AG04449 (cell line): ENCODE results near the gene IL13RA2.

Experiments used
- CTCF ChIA-PET: fragments of 350-600 bp; formaldehyde crosslinking; extraction: SDS; loops from one replicate; lab custom pipeline; 2021; ENCODE audit warnings: antibody characterized with exemption; lab: Yijun Ruan, JAX
- POLR2A ChIA-PET: fragments of 400-600, 350-600 bp; formaldehyde crosslinking; extraction: SDS; loops from one replicate; lab custom pipeline; 2020; ENCODE audit warnings: antibody characterized with exemption, inconsistent platforms; lab: Yijun Ruan, JAX
- DNase-seq: peaks from one replicate; pipeline ENCODE4 v3.0.0-alpha.2; 2010; ENCODE audit warnings: low read depth, low spot score
- H3K4me3 ChIP-seq: 2 replicates; pipeline ENCODE4 v1.5.1; 2011; ENCODE audit warnings: low read depth, mild to moderate bottlenecking, control low read depth, low read length
- TF ChIP-seq, protein P1 (sequence below): IDR thresholded peaks from one replicate; pipeline ENCODE4 v1.5.1; 2011; ENCODE audit warnings: mild to moderate bottlenecking, moderate library complexity, low read length, control low read depth, inconsistent platforms; ENCODE audit not compliant: insufficient read depth; ENCODE audit errors: missing control alignments

The IL13RA2 gene

DNA sequence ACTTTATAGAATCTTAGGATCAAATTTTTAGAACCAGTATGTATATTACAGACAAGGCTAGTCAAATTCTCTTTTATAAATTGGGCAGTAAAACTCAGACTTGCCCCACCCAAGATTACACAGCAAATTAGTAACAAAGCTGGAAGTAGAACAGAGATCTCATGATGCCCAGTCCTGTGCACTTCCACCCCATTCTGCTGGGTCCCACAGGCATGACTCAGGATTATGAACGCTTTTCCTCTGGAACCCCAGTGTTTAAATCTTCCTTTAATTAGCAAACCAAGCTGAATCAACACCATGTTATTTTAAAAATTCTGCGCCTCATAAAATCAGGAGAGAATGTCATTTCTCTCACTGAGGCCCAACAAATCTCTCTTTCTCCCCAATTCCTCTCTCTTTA lies 1.5 kb upstream of the IL13RA2 start:
- CTCF ChIA-PET = interaction anchor here (0.9 to 1.4 kb wide), 5 partner anchors 11 to 28 kb away, joined by 3 to 4 read pairs (median 3); no protein-coding TSS in a partner anchor
- POLR2A ChIA-PET = no interaction called here
- DNase-seq = no peak

DNA sequence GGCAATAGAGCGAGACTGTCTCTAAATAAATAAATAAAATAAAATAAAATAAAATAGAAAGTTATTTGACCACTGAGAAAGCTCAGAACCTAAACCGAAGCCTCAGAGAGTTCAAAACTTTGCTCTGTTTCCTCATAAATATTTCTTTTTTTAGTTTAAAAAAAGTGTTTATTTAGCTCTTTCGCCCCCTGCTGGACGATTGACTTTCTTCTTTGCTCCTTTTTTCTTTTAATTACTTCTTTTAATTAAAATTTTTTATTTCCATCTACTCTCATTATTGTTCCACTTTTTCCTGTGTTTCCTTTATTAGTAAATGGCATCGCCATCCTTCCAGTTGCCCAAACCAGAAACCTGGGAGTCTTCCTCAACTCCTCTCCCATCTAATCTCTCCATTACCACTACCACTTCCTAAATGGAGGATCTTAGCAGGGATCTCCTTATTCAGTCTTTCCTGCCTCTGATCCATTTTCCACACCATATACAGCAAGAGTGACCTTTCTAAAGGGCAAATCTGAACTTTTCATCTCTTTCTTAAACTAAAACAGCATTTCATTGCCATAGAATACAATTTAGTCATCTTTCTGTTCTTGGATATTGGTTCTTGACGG lies 728 bp upstream of the IL13RA2 start:
- CTCF ChIA-PET = interaction anchor here (0.9 to 1.6 kb wide), 7 partner anchors 9 to 27 kb away, joined by 3 to 4 read pairs (median 3); no protein-coding TSS in a partner anchor
- POLR2A ChIA-PET = no interaction called here
- TF ChIP-seq, protein P1, sequence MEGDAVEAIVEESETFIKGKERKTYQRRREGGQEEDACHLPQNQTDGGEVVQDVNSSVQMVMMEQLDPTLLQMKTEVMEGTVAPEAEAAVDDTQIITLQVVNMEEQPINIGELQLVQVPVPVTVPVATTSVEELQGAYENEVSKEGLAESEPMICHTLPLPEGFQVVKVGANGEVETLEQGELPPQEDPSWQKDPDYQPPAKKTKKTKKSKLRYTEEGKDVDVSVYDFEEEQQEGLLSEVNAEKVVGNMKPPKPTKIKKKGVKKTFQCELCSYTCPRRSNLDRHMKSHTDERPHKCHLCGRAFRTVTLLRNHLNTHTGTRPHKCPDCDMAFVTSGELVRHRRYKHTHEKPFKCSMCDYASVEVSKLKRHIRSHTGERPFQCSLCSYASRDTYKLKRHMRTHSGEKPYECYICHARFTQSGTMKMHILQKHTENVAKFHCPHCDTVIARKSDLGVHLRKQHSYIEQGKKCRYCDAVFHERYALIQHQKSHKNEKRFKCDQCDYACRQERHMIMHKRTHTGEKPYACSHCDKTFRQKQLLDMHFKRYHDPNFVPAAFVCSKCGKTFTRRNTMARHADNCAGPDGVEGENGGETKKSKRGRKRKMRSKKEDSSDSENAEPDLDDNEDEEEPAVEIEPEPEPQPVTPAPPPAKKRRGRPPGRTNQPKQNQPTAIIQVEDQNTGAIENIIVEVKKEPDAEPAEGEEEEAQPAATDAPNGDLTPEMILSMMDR = no peak
- no peak for DNase-seq
- H3K4me3 ChIP-seq = no peak overlapping the region

More for the DNA sequence above, 1.5 kb upstream of the IL13RA2 start:
- TF ChIP-seq, protein P1 = no peak
- no peak overlapping the region for H3K4me3 ChIP-seq

DNA sequence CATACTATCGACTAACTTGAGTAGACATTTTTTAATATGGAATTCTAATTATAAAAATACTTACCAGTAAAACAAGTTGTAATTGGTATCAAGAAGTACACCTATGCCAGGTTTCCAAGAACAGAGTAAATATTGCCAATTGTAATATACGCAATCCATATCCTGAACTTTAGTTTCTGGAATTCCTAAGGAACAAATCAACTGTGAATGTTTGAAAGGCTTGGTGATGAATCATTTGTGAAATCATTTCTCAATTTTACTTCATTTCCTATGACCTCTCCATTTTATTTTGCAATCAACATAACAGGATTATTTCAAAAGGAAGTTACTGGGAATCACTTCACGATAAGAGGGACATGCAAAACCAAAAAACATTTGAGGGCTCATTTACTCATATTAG lies 3.7 kb downstream of the IL13RA2 start:
- ChIA-PET CTCF (no interaction called here), POLR2A (no interaction called here)
- TF ChIP-seq, protein P1 = no peak
- DNase-seq = no peak
- H3K4me3 ChIP-seq = no peak overlapping the region

DNA sequence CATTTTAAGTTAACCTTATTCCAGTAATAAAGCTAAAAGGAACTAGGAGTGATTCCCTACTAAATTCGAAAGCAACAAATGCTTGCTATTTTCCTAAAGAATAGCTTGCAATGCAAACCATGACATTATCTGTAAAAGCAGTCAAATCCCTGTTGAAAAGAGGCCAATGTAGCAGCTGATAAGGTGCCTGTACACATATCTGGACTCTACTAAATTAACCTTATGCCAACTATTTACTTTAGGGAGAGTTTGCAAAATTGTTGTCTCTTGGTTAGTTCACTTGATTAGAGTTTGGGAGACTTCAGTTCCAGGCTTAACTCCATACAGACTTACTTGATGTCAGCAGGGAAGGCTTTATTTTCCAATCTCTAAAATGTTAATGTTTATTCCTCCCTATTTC lies 6.0 kb downstream of the IL13RA2 start:
- POLR2A ChIA-PET = no interaction called here
- H3K4me3 ChIP-seq = no peak overlapping the region
- no peak for DNase-seq
- CTCF ChIA-PET = no interaction called here
- TF ChIP-seq, protein P1 = no peak

DNA sequence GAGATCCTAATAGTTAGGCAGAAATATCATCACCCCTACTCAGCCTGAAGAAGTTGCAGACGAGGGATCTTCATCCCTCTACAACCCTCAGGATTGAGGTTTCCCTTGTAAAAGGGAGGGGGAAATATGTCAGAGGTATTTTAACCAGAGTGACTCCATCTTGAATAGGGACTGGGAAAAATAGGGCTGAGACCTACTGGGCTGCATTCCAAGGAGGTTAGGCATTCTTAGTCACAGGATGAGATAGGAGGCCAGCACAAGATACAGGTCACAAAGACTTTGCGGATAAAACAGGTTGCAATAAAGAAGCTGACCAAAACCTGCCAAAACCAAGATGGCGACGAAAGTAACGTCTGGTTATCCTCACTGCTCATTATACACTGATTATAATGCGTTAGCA lies 17.5 kb downstream of the IL13RA2 start:
- CTCF ChIA-PET = no interaction called here
- POLR2A ChIA-PET = no interaction called here
- TF ChIP-seq, protein P1 = no peak
- DNase-seq = no peak
- H3K4me3 ChIP-seq = no peak overlapping the region

DNA sequence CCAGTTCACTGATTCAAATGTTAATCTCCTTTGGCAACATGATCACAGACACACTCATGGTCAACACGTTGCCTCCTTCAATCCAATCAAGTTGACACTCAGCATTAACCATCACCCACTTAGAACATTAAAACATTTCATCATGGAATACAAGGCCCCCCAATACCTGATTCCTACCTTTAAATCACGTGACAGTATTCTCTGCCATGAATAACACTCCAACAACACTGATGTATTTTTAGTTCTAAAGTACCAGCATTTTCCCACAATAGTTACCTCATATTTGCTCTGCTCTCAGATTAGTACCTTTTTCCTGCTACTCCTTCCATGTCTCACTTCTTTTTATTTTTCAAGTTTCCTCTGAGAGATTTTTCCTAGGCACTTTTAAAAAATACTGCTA lies 19.6 kb downstream of the IL13RA2 start:
- TF ChIP-seq, protein P1 = no peak
- ChIA-PET CTCF (no interaction called here), POLR2A (no interaction called here)
- DNase-seq = no peak
- H3K4me3 ChIP-seq = no peak overlapping the region
